Measurements from ENCODE around the gene ZBTB20.

DNA sequence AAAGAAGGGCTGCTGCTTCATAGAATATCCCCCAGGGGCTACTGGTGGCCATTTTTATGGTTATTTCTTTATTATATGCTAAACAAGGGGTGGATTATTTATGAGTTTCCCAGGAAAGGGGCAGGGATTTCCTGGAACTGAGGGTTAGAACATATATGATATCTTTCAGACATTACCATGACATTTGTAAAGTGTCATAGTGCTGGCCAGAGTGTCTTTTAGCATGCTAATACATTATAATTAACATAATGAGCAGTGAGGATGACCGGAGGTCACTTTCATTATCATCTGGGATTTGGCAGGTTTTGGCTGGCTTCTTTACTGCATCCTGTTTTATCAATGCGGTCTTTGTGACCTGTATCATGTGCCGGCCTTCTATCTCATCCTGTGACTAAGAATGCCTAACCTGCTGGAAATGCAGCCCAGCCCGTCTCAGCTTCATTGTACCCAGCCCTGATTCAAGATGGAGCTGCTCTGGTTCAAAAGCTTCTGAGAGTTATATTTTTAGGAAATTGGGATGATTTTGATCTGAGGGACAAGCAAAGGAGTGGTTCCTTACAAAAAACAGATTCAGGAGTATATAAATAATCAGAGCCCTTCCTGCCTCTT, 9.1 kb upstream of the ZBTB20 start:
- no peak for TF ChIP-seq CTCF (IDR thresholded peaks at IDR 0.05; ENCODE audit: insufficient read depth, low read length, poor library complexity, severe bottlenecking)
- no peak for TF ChIP-seq EZH2phosphoT487 (conservative IDR thresholded peaks at IDR 0.05; ENCODE audit: low read length)

Data from SU-DHL-6 (cell line).